Left lung (tissue), 10 donors: ENCODE results near the gene PEA15. TPM values are rescaled to one million over a fixed set of nuclear protein-coding genes. Genes with fewer than 3 reads are reported as not detected.

Source experiments
- ATAC-seq: fragments of 200-7000 bp; cut with Tn5 transposase; one replicate; pipeline ENCODE4 v1.9.1; 2020; ENCODE audit warnings: moderate library complexity
- DNase-seq, 4 donors: peaks; one replicate each; pipeline ENCODE4 v3.0.0-alpha.2; 2013 to 2020
- H3K27ac ChIP-seq, 2 donors: fragments of 200-600 bp; sonication (generic) in 1 of 2; one replicate each; pipeline versions ENCODE4 v1.5.0 to v1.8.0; 2020 to 2021
- H3K27me3 ChIP-seq, 2 donors: fragments of 200-600 bp; sonication (generic) in 1 of 2; one replicate each; pipeline versions ENCODE4 v1.5.0 to v1.8.0; 2020 to 2021
- H3K36me3 ChIP-seq, 2 donors: fragments of 200-600 bp; sonication (generic) in 1 of 2; one replicate each; pipeline versions ENCODE4 v1.5.0 to v1.8.0; 2020 to 2021
- H3K4me1 ChIP-seq, 2 donors: fragments of 200-600 bp; one replicate each; pipeline ENCODE4 v1.8.0; 2021
- H3K4me3 ChIP-seq, 2 donors: fragments of 200-600 bp; sonication (generic) in 1 of 2; one replicate each; pipeline versions ENCODE4 v1.5.0 to v1.8.0; 2020 to 2021; ENCODE audit warnings: mild to moderate bottlenecking in 1 of 2
- H3K9me3 ChIP-seq, 2 donors: fragments of 200-600 bp; sonication (generic) in 1 of 2; one replicate each; pipeline versions ENCODE4 v1.5.0 to v1.8.0; 2020 to 2021
- CTCF ChIP-seq, 2 donors: fragments of 200-600 bp; sonication (generic) in 1 of 2; IDR thresholded peaks; one replicate each; pipeline versions ENCODE4 v1.5.0 to v1.8.0; 2021; ENCODE audit warnings: antibody characterized with exemption in 2 of 2
- intact Hi-C, 2 donors: fragments of 100-400 bp; cut with DNase I; formaldehyde crosslinking; loops; one replicate each; pipeline versions ENCODE4 v1.11.2 to v1.14.2; 2022
- polyA plus RNA-seq, 6 donors: library from polyadenylated mRNA; unstranded; fragments of 120-200 nt; gene quantifications; one replicate each; pipeline ENCODE4 v1.2.1, GENCODE V29; 2013; ENCODE audit not compliant: insufficient read length in 6 of 6
- total RNA-seq, 2 donors: library from RNA; stranded (reverse); fragmentation: NEBNext Ultra II Directional; extraction: Animal tissue kit (Norgen Biotek cat#: 25700); gene quantifications; one replicate each; pipeline ENCODE4 v1.2.1, GENCODE V29; 2021
- donor health status: DM: no; HTN: yes; CAD: no.
- donor health status: DM: no; HTN: no; CAD: no.

PEA15 gene
- total and polyA plus RNA-seq, 8 donors, result 131 to 178 (median 144) TPM

DNA sequence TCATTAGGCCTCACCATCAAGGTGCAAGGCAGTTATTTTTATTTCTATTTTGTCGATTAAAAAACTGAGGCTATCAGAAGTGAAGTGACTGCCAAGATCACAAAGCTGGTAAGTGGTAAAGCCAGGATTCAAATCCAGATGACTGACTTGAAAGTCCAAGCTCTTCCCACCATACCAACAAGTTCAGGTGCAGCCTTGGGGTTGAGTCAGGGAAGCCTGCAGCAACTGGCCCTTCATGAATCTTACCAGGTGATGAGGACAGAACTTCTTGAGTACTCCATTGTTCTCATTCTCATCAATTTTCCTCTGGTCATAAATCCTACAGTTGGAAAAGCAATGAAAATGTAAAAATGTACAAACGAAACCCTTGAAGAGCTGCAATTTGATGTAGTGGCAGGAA lies 20.2 kb downstream of the PEA15 start:
- no peak overlapping the region for H3K4me3 ChIP-seq
- H3K4me1 ChIP-seq, result no peaks in the 10 kb centered on the region
- H3K27me3 ChIP-seq, result no peaks in the 10 kb centered on the region
- no peak overlapping the region for H3K27ac ChIP-seq
- no peak for TF ChIP-seq CTCF (IDR thresholded peaks at IDR 0.05)
- no peak for ATAC-seq
- DNase-seq, result no peak
- intact Hi-C loops, result no loop called here
- peaks cover 0 to 100% of the 10 kb centered on the region in 2 donors for H3K36me3 ChIP-seq
- H3K9me3 ChIP-seq, result no peaks in the 10 kb centered on the region

- no peak for ATAC-seq
- no peak for DNase-seq
- Histone ChIP-seq H3K4me1 (no peaks in the 10 kb centered on the region), H3K27me3 (no peaks in the 10 kb centered on the region), H3K4me3 (no peak overlapping the region), H3K9me3 (no peaks in the 10 kb centered on the region), H3K36me3 (peaks cover 0 to 100% of the 10 kb centered on the region in 2 donors), H3K27ac (no peak overlapping the region)
- no peak for TF ChIP-seq CTCF (IDR thresholded peaks at IDR 0.05)
- intact Hi-C loops, result no loop called here
These were observed 21.4 kb downstream of the PEA15 start for GRCh38 chr1:160226623-160227022.

DNA sequence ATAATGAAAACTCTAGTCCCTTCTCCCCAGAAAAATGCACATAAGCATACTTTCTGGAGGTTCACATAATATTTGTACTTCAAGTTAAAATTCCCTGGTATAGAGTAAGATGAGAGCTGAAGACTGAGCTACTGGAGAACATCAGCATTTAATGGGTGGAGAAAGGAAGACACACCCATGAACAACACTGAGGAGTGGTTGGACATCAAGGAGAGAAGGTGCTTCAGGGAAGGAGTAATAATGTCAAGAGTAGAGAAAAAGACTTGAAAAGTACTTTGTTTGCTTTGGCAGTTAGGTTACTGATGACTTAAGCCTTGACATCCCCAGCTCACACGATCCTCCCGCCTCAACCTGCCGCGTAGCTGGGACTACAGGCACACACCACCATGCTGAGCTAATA lies 21.9 kb downstream of the PEA15 start:
- Histone ChIP-seq H3K27me3 (no peaks in the 10 kb centered on the region), H3K9me3 (no peaks in the 10 kb centered on the region), H3K4me3 (no peak overlapping the region), H3K4me1 (no peaks in the 10 kb centered on the region), H3K36me3 (peaks cover 0 to 100% of the 10 kb centered on the region in 2 donors), H3K27ac (no peak overlapping the region)
- DNase-seq (no peak), ATAC-seq (peak; percentile 92)
- no peak for TF ChIP-seq CTCF (IDR thresholded peaks at IDR 0.05)
- intact Hi-C loops, result no loop called here

DNA sequence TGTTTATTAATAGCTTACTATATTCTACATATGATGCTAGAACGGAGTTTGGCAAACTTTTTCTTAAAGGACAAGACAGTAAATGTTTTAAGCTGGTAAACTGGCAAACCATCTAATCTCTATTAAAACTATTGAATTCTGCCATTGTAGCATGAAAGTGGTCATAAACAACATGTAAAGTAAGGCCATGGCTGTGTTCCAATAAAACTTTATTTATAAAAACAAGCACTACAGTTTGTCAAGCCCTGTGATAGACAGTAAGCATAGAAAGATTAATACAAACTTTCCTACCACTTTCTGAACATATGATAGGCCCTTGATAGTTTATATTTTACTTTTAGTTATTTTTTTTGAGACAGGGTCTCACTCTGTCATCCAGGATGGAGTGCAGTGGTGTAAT lies 22.4 kb downstream of the PEA15 start:
- intact Hi-C loops, result no loop called here
- TF ChIP-seq CTCF (IDR thresholded peaks at IDR 0.05), result no peak
- ATAC-seq (no peak), DNase-seq (no peak)
- H3K9me3 ChIP-seq, result no peaks in the 10 kb centered on the region
- no peak overlapping the region for H3K27ac ChIP-seq
- peaks cover 0 to 100% of the 10 kb centered on the region in 2 donors for H3K36me3 ChIP-seq
- no peak overlapping the region for H3K4me3 ChIP-seq
- no peaks in the 10 kb centered on the region for H3K27me3 ChIP-seq
- H3K4me1 ChIP-seq, result no peaks in the 10 kb centered on the region

GRCh38 chr1:160228431-160228830 lies 23.2 kb downstream of the PEA15 start:
- Histone ChIP-seq H3K4me1 (no peaks in the 10 kb centered on the region), H3K36me3 (peaks cover 0 to 100% of the 10 kb centered on the region in 2 donors), H3K4me3 (no peak overlapping the region), H3K27me3 (no peaks in the 10 kb centered on the region), H3K9me3 (no peaks in the 10 kb centered on the region), H3K27ac (no peak overlapping the region)
- no peak for TF ChIP-seq CTCF (IDR thresholded peaks at IDR 0.05)
- ATAC-seq (no peak), DNase-seq (no peak)
- intact Hi-C loops, result no loop called here
